GM12874 (cell line): ENCODE results near the gene BLM.

Source experiments
- TF ChIP-seq, protein P1 (sequence below): IDR thresholded peaks from 2 replicates; pipeline ENCODE4 v1.5.1; 2011; ENCODE audit warnings: low read depth, mild to moderate bottlenecking, control low read depth, low read length, moderate library complexity; ENCODE audit not compliant: insufficient read depth

The BLM gene

GRCh38 chr15:90765966-90766365 lies 48.8 kb downstream of the BLM start:
- TF ChIP-seq, protein P1, sequence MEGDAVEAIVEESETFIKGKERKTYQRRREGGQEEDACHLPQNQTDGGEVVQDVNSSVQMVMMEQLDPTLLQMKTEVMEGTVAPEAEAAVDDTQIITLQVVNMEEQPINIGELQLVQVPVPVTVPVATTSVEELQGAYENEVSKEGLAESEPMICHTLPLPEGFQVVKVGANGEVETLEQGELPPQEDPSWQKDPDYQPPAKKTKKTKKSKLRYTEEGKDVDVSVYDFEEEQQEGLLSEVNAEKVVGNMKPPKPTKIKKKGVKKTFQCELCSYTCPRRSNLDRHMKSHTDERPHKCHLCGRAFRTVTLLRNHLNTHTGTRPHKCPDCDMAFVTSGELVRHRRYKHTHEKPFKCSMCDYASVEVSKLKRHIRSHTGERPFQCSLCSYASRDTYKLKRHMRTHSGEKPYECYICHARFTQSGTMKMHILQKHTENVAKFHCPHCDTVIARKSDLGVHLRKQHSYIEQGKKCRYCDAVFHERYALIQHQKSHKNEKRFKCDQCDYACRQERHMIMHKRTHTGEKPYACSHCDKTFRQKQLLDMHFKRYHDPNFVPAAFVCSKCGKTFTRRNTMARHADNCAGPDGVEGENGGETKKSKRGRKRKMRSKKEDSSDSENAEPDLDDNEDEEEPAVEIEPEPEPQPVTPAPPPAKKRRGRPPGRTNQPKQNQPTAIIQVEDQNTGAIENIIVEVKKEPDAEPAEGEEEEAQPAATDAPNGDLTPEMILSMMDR, result no peak

DNA sequence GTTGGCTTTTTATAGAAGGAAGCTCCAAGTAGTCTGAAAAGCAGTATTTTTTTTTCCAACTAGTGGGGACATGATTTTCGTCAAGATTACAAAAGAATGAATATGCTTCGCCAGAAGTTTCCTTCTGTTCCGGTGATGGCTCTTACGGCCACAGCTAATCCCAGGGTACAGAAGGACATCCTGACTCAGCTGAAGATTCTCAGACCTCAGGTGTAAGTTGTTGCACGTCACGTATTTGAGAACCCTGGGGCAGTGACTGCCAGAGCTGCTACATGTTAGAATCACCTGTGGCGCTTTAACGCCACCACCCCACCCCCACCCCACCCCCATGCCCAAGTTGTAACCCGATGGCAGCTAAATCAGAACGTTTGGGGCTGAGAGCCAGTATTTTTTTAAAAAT lies 52.2 kb downstream of the BLM start:
- TF ChIP-seq, protein P1, result no peak

DNA sequence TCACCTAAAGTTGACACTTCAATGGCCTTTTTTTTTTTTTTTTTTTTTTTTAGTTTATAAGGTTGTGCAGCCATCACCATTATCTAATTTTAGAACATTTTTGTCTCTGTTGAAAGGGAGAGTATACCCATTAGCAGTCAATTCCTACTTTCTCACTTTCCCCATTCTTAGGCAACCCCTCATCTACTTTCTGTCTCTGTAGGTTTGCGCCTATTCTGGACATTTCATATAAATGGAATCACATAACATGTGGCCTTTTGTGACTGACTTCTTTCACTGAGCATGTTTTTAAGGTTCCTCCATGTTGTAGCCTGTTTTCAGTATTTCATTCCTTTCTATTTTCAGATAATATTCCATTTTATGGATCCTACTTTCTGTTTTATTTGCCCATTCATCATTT lies 56.3 kb downstream of the BLM start:
- TF ChIP-seq, protein P1, result no peak

- TF ChIP-seq, protein P1, result no peak
Observed at GRCh38 chr15:90774731-90775514, 57.8 kb downstream of the BLM start.

GRCh38 chr15:90780916-90781315 lies 63.8 kb downstream of the BLM start:
- TF ChIP-seq, protein P1, result no peak

DNA sequence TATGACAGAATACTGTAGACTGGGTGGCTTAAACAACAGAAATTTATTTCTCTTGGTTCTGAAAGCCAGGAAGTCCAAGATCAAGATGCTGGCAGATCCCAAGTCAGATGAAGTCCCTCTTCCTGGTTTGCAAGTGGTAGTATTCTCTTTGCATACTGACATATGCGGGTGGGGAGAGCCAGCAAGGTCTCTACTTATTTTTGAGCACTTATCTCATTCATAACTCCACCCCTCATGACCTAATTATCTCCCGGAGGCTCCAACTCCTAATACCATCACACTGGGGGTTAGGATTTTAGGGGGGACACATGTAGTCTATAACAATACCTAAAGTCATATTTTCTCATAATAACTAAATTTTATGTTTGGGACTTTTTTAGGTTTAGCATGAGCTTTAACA lies 65.3 kb downstream of the BLM start:
- TF ChIP-seq, protein P1, result no peak

GRCh38 chr15:90787881-90788280 lies 70.7 kb downstream of the BLM start:
- TF ChIP-seq, protein P1, result no peak
